Measurements from ENCODE around the gene NUCB1.
A peak's percentile ranks its signal among the peaks of the same experiment; 100 is the strongest.

GRCh38 chr19:48963371-48964204 lies 63.5 kb downstream of the NUCB1 start:
- TF ChIP-seq POLR2A (IDR thresholded peaks at IDR 0.05; ENCODE audit: low read depth, low read length) = peak; percentile 56
- TF ChIP-seq POLR2AphosphoS5 (IDR thresholded peaks at IDR 0.05; ENCODE audit: low read depth, low read length) = peak; percentile 53; the same call in 1 of the 2 replicates
- TF ChIP-seq PAX5 (IDR thresholded peaks at IDR 0.05; ENCODE audit: insufficient read depth, low read length, severe bottlenecking) = no peak

Data from GM12891 (cell line).